Suprapubic skin (tissue), 4 donors: ENCODE results near the gene CAMSAP1. TPM values are rescaled to one million over a fixed set of nuclear protein-coding genes. Genes with fewer than 3 reads are reported as not detected.

ENCODE experiments used
- DNase-seq, 2 donors: peaks; one replicate each; pipeline ENCODE4 v3.0.0-alpha.2; 2019; ENCODE audit warnings: low spot score in 2 of 2
- H3K27ac ChIP-seq: fragments of 200-600 bp; sonication (generic); one replicate; pipeline ENCODE4 v1.5.1; 2019
- H3K27me3 ChIP-seq: fragments of 200-600 bp; sonication (generic); one replicate; pipeline ENCODE4 v1.5.1; 2019
- H3K36me3 ChIP-seq: fragments of 200-600 bp; sonication (generic); one replicate; pipeline ENCODE4 v1.5.1; 2019
- H3K4me1 ChIP-seq: fragments of 200-600 bp; sonication (generic); one replicate; pipeline ENCODE4 v1.5.1; 2019
- H3K4me3 ChIP-seq: fragments of 200-600 bp; sonication (generic); one replicate; pipeline ENCODE4 v1.5.1; 2019; ENCODE audit warnings: mild to moderate bottlenecking
- H3K9me3 ChIP-seq: fragments of 200-600 bp; sonication (generic); one replicate; pipeline ENCODE4 v1.5.1; 2019
- EP300 ChIP-seq: sonication (generic); formaldehyde crosslinking; IDR thresholded peaks from one replicate; pipeline ENCODE4 v1.6.1; 2017; ENCODE audit warnings: antibody characterized with exemption
- POLR2A ChIP-seq, 2 donors: fragments of 450-650 bp; IDR thresholded peaks; one replicate each; pipeline ENCODE4 v1.6.1; 2017; ENCODE audit warnings: antibody characterized with exemption in 2 of 2, mild to moderate bottlenecking in 2 of 2, moderate library complexity in 2 of 2
- POLR2AphosphoS5 ChIP-seq, 3 donors: sonication (generic); formaldehyde crosslinking; IDR thresholded peaks; one replicate each; pipeline ENCODE4 v1.6.1; 2017; ENCODE audit warnings: antibody characterized with exemption in 3 of 3
- WGBS: methylation state at CpG from one replicate; pipeline ENCODE4 v1.1.5; 2018; 5-methylcytosine and 5-hydroxymethylcytosine counted together
- total RNA-seq, 4 donors: library from RNA; depleted of rRNA; stranded (reverse); fragments of >200 nt; gene quantifications; one replicate each; pipeline ENCODE4 v1.1.0, GENCODE V29; 2016
- TF ChIP-seq, protein P1 (sequence below), 2 donors: fragments of 200-600 bp in 1 of 2; fragments of 450-650 bp in 1 of 2; sonication (generic) in 1 of 2; IDR thresholded peaks; one replicate each; pipeline ENCODE4 v1.5.1; 2016 to 2019; ENCODE audit warnings: antibody characterized with exemption in 2 of 2, mild to moderate bottlenecking in 1 of 2, moderate library complexity in 1 of 2

The CAMSAP1 gene
- total RNA-seq, 4 donors from 2014 or later, result 42.0 to 58.3 (median 54.9) TPM

DNA sequence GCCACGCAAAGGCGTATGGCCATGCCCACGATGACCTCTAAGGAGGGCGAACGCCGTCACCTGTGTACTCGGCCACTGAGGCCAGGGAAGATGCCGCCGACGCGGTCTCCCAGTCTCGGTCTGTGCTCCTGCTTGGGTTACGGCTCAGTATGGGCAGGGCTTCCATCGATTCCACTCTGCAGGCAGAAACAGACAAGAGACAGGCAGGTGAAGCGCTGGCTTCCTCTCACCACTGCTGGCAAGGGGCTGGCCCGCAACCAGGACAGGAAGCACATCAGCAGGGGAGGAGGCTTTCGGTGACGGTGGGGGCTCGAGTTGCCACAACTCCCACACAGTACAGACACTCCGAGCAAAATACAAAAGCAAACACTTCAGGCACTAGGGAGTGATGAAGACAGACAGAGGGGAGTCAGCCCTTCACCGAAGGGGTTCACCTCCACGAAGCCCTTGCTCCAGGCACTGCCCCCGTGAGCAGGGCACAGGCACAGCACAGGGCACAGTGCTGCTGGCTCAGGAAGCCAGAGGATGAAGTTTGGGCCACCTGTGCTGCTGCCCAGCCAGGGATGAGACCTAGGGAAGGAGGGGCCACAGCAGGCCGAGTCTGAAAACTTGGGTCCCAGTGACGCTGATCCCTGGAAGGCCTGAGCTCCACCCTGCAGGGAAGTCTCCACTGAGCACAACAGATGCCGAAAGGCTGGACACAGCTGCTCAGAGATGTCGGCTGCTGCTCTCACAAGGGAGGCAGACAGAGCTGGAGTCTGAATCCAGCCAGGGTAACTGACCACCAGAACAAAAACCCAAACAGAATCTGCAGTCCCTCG, 91.3 kb downstream of the CAMSAP1 start:
- WGBS, result 88% methylated on average over 27 of the region's 28 CpGs
- peaks cover 96% of the 10 kb centered on the region for H3K36me3 ChIP-seq
- DNase-seq, result no peak
- no peak overlapping the region for H3K4me3 ChIP-seq
- no peaks in the 10 kb centered on the region for H3K27me3 ChIP-seq
- no peak overlapping the region for H3K27ac ChIP-seq
- H3K4me1 ChIP-seq, result no peaks in the 10 kb centered on the region
- no peak for TF ChIP-seq POLR2AphosphoS5 (IDR thresholded peaks at IDR 0.05)
- no peaks in the 10 kb centered on the region for H3K9me3 ChIP-seq

DNA sequence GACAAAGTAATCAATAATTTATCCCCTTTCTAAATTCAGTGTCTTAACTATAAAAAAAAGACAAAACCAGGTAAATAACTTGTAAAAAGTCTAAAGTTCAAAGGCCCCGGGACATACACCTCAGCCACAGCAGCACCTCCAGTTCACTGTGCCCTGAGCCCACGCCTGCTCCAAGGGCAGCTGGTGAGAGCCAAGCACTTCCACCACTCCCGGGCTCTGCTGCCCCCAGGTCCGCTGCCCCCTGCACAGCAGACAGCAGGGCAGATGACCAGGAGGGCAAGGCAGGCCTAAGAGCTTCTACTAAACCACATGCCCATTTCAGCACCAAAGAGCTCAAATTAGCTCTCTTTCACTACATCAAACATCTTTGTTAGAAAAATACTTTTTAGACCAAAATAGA, 91.9 kb downstream of the CAMSAP1 start:
- Histone ChIP-seq H3K4me1 (no peaks in the 10 kb centered on the region), H3K36me3 (peaks cover 96% of the 10 kb centered on the region), H3K27ac (no peak overlapping the region), H3K4me3 (no peak overlapping the region), H3K27me3 (no peaks in the 10 kb centered on the region), H3K9me3 (no peaks in the 10 kb centered on the region)
- no peak for TF ChIP-seq POLR2A (IDR thresholded peaks at IDR 0.05)
- TF ChIP-seq, protein P1, sequence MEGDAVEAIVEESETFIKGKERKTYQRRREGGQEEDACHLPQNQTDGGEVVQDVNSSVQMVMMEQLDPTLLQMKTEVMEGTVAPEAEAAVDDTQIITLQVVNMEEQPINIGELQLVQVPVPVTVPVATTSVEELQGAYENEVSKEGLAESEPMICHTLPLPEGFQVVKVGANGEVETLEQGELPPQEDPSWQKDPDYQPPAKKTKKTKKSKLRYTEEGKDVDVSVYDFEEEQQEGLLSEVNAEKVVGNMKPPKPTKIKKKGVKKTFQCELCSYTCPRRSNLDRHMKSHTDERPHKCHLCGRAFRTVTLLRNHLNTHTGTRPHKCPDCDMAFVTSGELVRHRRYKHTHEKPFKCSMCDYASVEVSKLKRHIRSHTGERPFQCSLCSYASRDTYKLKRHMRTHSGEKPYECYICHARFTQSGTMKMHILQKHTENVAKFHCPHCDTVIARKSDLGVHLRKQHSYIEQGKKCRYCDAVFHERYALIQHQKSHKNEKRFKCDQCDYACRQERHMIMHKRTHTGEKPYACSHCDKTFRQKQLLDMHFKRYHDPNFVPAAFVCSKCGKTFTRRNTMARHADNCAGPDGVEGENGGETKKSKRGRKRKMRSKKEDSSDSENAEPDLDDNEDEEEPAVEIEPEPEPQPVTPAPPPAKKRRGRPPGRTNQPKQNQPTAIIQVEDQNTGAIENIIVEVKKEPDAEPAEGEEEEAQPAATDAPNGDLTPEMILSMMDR (IDR thresholded peaks at IDR 0.05), result no peak
- no peak for TF ChIP-seq POLR2AphosphoS5 (IDR thresholded peaks at IDR 0.05)
- TF ChIP-seq EP300, result no peak
- WGBS, result 92% methylated on average over 4 of the region's 4 CpGs
- no peak for DNase-seq

DNA sequence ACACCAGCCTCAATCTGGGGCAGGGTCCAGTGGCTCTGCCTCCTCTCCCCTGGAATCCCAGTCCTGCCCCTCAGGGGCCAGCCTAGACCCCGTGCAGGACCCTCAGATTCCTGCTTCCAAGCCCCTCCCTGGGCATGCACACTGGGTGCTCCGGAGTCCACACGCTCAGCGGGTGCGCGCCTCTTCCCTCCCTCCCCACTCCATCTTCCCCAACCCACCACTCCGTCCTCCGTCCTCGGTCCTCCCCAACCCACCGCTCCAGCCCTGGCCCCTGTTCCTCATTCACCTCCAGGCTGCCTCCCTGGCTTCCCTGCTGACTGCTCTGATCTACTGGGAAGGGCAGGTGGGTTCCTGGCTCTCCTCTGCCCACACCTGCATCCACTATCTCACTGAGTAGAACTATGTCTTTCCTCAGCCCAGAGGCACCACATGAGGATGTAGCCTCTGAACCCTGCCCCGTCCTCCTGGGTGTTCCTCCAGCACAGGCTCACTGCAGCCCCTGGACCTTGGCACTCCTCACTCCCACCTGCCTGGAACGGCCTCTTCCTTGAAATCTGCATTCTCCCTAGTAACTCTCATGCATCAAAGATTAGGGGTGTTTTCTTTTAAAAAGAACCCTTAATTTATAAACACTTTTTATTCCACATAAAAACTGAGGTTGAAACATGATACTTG, 92.8 kb downstream of the CAMSAP1 start:
- H3K4me3 ChIP-seq, result no peak overlapping the region
- no peaks in the 10 kb centered on the region for H3K27me3 ChIP-seq
- no peak overlapping the region for H3K27ac ChIP-seq
- TF ChIP-seq, protein P1 (IDR thresholded peaks at IDR 0.05), result no peak
- TF ChIP-seq POLR2AphosphoS5 (IDR thresholded peaks at IDR 0.05), result no peak
- WGBS, result 94% methylated on average over 12 of the region's 12 CpGs
- no peaks in the 10 kb centered on the region for H3K9me3 ChIP-seq
- no peak for DNase-seq
- peaks cover 94% of the 10 kb centered on the region for H3K36me3 ChIP-seq
- no peaks in the 10 kb centered on the region for H3K4me1 ChIP-seq

DNA sequence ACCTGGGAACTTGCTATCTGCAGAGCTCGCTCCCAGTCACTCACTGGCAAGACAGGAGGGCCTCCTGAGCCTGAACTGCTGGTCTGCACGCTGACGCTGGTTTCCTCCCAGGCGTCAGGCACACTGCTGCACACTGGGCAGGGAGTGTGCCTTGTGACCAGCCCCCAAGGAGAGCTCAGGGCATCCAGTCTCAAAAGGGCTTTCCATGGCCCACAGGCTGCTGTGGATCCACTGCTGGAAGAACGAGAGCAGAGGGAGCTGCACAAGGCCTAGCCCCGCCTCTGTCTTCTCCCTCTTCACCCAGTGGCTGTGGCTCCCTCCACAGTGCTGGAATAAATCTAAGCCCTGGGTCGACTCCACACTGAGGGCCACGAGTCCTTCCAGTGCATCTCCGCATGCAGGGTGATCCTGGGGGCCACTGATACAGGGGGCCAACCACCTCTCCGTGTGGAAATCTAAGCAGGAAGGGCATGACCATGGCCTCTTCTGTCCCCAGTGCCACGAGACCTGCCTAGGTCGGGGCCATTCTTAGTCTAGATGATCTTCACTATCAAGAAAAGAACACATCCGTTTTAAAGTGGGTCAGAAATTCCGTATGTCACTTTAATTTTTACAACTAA, 93.6 kb downstream of the CAMSAP1 start:
- Histone ChIP-seq H3K9me3 (no peaks in the 10 kb centered on the region), H3K36me3 (peaks cover 89% of the 10 kb centered on the region), H3K4me3 (no peak overlapping the region), H3K27ac (no peak overlapping the region), H3K4me1 (no peaks in the 10 kb centered on the region), H3K27me3 (no peaks in the 10 kb centered on the region)
- DNase-seq, result peak in 1 of 2 donors; percentile 40
- TF ChIP-seq POLR2AphosphoS5 (IDR thresholded peaks at IDR 0.05) (no peak), POLR2A (IDR thresholded peaks at IDR 0.05) (no peak), EP300 (no peak)
- TF ChIP-seq, protein P1 (IDR thresholded peaks at IDR 0.05), result no peak
- 85% methylated on average over 14 of the region's 14 CpGs for WGBS

DNA sequence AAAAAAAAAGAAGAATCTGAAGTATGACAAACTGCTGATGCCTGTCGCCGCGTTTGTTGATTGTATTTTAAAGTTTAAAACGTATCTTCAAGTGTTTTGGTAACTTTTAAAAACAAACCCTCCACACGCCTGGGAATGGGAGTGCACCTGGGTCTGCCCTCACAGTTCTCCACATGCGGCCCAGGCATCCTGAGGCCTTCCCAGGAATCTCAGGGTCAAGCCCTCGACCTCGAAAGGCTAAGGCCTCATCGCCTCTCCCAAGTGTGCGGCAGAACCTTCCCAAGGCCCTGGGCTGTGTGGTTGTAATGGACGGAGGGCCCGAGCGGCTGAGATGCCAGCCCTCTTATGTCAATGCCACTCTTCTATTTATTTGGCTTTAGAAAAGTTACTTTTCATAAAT, 94.4 kb downstream of the CAMSAP1 start:
- Histone ChIP-seq H3K27me3 (no peaks in the 10 kb centered on the region), H3K27ac (no peak overlapping the region), H3K4me3 (no peak overlapping the region), H3K9me3 (no peaks in the 10 kb centered on the region), H3K36me3 (peaks cover 81% of the 10 kb centered on the region), H3K4me1 (no peaks in the 10 kb centered on the region)
- TF ChIP-seq, protein P1 (IDR thresholded peaks at IDR 0.05), result no peak
- no peak for TF ChIP-seq POLR2A (IDR thresholded peaks at IDR 0.05)
- no peak for TF ChIP-seq POLR2AphosphoS5 (IDR thresholded peaks at IDR 0.05)
- TF ChIP-seq EP300, result no peak
- DNase-seq, result peak in 1 of 2 donors; percentile 17
- WGBS, result 94% methylated on average over 13 of the region's 13 CpGs
